Activated CD8-positive, alpha-beta memory T cell treated with anti-CD3 and anti-CD28 coated beads, Interleukin-2, amount 50 U/mL, for 48 hours (primary cell): ENCODE results near the gene SEC16A.

Experiments
- DNase-seq: peaks from one replicate; pipeline ENCODE4 v3.0.0-alpha.2; 2020

SEC16A gene

GRCh38 chr9:136399176-136400037 is 83.4 kb downstream of the SEC16A start:
- DNase-seq: peak; percentile 74

DNA sequence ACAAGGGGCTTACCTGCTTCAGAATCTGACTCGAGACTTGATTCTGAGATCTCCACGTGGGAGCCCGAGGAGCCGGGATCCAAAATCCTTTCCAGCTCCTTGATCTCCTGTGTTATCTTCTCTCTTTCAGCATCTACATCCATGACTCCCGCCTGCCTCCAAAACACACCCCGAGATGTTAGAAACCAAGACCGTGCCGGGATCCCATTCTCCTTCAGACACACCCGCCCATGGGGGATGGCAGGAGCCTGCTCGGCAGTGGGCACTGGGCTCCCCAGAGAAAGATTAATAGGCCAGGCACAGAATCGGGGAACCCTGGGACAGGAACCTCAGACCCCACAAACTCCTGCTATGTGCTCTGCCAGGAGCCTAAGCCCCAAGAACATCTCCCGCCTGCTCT is 84.6 kb downstream of the SEC16A start:
- no peak for DNase-seq

DNA sequence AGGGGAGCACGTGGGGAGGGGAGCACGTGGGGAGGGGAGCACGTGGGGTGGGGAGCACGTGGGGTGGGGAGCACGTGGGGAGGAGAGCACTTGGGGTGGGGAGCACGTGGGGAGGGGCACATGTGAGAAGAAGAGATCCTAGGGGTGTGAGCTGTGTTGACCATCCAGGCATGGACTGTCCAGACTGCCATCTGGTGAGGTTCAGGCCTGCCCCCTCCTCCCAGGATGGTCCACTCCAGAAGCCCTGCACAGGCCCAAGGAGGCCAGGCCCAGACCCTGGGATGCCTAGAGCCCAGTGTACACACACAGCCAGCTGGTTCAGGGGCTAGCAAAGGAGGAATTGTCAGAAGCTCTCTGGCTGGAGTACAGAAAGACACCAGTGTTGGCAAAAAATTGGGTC is 85.2 kb downstream of the SEC16A start:
- no peak for DNase-seq

DNA sequence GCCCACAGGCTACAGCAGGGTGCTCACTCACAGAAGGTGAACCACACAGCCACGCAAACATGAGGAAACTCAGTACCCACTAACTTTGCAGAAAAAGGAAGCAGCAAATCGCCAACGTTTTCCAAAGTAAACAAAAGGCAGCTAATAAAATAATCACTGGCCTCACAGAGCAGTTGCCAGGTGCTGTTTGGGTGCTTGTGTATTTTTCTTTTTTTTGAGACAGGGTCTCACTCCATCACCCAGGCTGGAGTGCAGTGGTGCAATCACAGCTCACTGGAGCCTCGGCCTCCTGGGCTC is 86.7 kb downstream of the SEC16A start:
- DNase-seq: no peak

DNA sequence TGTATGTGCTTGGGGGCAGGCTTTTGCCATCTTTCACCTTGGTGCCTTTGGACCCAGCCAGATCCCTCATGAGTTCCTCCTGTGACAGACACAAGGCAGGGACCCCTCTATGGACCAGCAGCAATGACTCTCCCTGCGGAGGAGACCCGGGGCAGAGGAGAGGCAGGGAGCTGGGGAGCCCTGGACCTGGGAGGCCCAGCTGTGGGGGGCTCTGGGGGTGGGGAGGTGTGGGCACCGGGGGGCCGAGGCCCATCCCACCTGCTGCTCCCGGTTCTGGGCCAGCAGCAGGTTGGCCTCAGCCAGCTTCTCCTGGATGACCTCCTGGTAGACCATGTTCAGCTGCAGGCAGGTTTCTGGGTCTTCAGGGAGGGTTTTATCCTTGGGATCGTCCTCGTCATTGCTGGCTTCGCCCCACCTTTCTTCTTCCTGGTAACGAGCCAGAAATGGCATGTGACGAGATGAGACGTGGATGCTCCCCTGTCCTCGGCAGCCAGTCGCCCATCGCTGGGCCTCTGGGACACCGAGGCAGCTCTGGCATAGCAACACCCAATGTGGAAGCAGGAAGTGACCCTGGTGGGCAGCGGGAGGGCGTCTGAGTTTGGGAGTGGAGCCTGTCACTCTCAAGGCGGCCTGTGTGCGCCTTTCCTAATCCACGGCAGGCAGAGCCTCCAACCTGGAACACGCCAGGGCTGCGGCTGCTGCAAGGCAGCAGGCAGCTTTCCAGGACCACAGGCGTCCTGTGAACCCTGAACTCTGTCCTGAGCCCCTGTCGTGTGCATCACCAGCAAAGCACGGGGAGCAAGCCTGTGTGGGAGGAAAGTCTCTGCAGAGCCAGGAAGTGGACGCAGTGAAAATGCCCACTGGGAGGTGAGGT is 87.3 kb downstream of the SEC16A start:
- DNase-seq: no peak

- no peak for DNase-seq
Observed at GRCh38 chr9:136395020-136395340, 87.9 kb downstream of the SEC16A start.

- DNase-seq: no peak
Observed at GRCh38 chr9:136394312-136395019, 88.4 kb downstream of the SEC16A start.

- DNase-seq: no peak
Observed at GRCh38 chr9:136393531-136393930, 89.3 kb downstream of the SEC16A start.

DNA sequence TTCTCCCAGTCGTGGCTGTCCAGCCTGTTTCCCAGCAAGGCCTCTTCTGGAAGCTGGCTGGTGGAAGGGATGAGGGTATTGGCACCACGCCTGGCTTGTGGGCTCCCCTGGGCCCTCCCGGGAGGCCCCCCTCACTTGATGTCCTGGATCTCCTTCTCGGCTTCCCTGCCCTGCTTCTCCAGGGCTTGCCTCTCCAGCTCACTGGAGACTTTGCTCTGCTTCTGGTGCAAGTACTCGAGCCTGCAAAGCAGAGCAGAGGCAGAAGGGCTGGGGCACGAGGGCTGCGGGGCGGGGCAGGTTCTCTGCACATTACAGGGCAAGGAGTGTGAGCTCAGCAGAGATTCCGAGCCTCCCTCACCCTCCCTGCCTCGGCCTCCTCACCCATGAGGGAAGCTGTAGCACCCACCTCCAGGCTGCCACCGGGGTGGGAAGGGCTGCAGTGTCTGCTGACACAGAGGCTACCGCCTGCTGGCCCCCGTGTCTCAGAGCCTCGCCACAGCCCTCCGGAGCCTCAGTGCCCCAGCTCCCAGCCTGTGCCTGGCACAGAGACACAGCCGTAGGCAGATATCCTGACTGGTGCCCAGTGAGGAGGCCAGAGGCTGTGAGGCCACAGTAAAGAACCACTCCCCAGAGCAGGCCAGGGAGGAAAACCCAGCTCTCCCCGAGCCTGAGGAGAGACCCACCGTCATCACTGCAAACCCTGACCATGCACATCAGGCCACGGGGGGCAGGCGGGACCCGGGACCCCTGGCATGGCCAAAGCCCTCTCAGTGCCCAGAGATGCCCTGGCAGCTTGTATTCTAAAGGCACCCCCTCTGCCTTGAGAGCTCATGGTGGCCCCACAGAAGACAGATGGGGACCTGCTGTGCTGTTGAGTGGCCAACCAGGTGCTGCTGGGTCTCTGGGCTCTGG is 90.0 kb downstream of the SEC16A start:
- no peak for DNase-seq

- DNase-seq: no peak
Observed at GRCh38 chr9:136391737-136392537, 90.9 kb downstream of the SEC16A start.
